HepG2 (cell line): ENCODE measurements around the gene ASH1L. TPM values are rescaled to one million over a fixed set of nuclear protein-coding genes. Genes with fewer than 3 reads are reported as not detected.

ENCODE experiments used
- ARID3A ChIP-seq: IDR thresholded peaks from 2 replicates; pipeline ENCODE4 v1.6.1; 2012; ENCODE audit warnings: low read depth, low read length, improper control_type of control experiment
- CHD4 ChIP-seq: fragments of 200-600 bp; sonication (generic); IDR thresholded peaks from 2 replicates; pipeline ENCODE4 v1.7.0; 2017; ENCODE audit warnings: mild to moderate bottlenecking, low read length, borderline replicate concordance
- ELF3 ChIP-seq: IDR thresholded peaks from 2 replicates; pipeline ENCODE4 v1.6.1; 2016; ENCODE audit warnings: missing genetic modification reagents, missing compliant biosample characterization
- ELK4 ChIP-seq: sonication (generic); formaldehyde crosslinking; IDR thresholded peaks from 2 replicates; pipeline ENCODE4 v1.9.0; 2021; ENCODE audit warnings: missing genetic modification reagents, borderline replicate concordance
- HES4 ChIP-seq: sonication (generic); formaldehyde crosslinking; IDR thresholded peaks from 2 replicates; pipeline ENCODE4 v1.9.0; 2021; ENCODE audit warnings: mild to moderate bottlenecking, missing genetic modification reagents, borderline replicate concordance
- HIC2 ChIP-seq: sonication (generic); formaldehyde crosslinking; IDR thresholded peaks from 2 replicates; pipeline ENCODE4 v1.9.0; 2022; ENCODE audit warnings: low read depth, missing genetic modification reagents
- HMG20B ChIP-seq: conservative IDR thresholded peaks from 2 replicates; pipeline ENCODE4 v1.6.1; 2016; ENCODE audit warnings: missing genetic modification reagents, missing compliant biosample characterization
- NCOR1 ChIP-seq: fragments of 200-600 bp; sonication (generic); IDR thresholded peaks from 2 replicates; pipeline ENCODE4 v1.7.0; 2017; ENCODE audit warnings: antibody characterized with exemption, low read length, borderline replicate concordance
- NFIC ChIP-seq: IDR thresholded peaks from 2 replicates; pipeline ENCODE4 v1.6.1; 2012; ENCODE audit warnings: mild to moderate bottlenecking, low read length, inconsistent platforms
- PAF1 ChIP-seq: IDR thresholded peaks from 2 replicates; pipeline ENCODE4 v1.6.1; 2016; ENCODE audit warnings: missing genetic modification reagents, missing compliant biosample characterization
- PRDM10 ChIP-seq: sonication (generic); formaldehyde crosslinking; IDR thresholded peaks from 2 replicates; pipeline ENCODE4 v1.4.0; 2020; ENCODE audit warnings: low read depth, missing genetic modification reagents
- RFXANK ChIP-seq: IDR thresholded peaks from 2 replicates; pipeline ENCODE4 v1.6.1; 2016
- SP2 ChIP-seq: sonication (generic); formaldehyde crosslinking; IDR thresholded peaks from 2 replicates; pipeline ENCODE4 v1.5.1; 2020; ENCODE audit warnings: mild to moderate bottlenecking, missing genetic modification reagents
- THAP9 ChIP-seq: sonication (generic); formaldehyde crosslinking; IDR thresholded peaks from 2 replicates; pipeline ENCODE4; 2020; ENCODE audit warnings: missing genetic modification reagents, mild to moderate bottlenecking, borderline replicate concordance
- ZNF180 ChIP-seq: sonication (generic); formaldehyde crosslinking; IDR thresholded peaks from 2 replicates; pipeline ENCODE4 v1.4.0; 2020; ENCODE audit warnings: low read depth, missing genetic modification reagents, borderline replicate concordance
- ZNF333 ChIP-seq: sonication (generic); formaldehyde crosslinking; IDR thresholded peaks from 2 replicates; pipeline ENCODE4 v1.4.0; 2020; ENCODE audit warnings: mild to moderate bottlenecking, missing genetic modification reagents, borderline replicate concordance
- ZNF563 ChIP-seq: sonication (generic); formaldehyde crosslinking; IDR thresholded peaks from 2 replicates; pipeline ENCODE4 v1.8.0; 2022; ENCODE audit warnings: mild to moderate bottlenecking, moderate library complexity, missing genetic modification reagents
- polyA plus RNA-seq, 8 experiments: library from polyadenylated mRNA; depleted of rRNA in 3 of 8; stranded (reverse) in 7 of 8; unstranded in 1 of 8; fragments of >200 nt; fragmentation: Illumina TruSeq in 4 of 8; extraction: Trizol in 4 of 8; gene quantifications; 2 replicates each; pipeline versions ENCODE4 v1.2.1 to v1.2.3, GENCODE V29; 2011 to 2016; ENCODE audit warnings: low read depth in 4 of 8, missing spikeins in 1 of 8, mixed read lengths in 1 of 8; ENCODE audit not compliant: insufficient read depth in 1 of 8
- total RNA-seq, 5 experiments: library from RNA; depleted of rRNA; stranded (reverse); fragments of >200 nt; fragmentation: Illumina TruSeq; extraction: Trizol; gene quantifications; 2 replicates each; pipeline ENCODE4 v1.2.3, GENCODE V29; 2016; ENCODE audit warnings: low read depth in 1 of 5

The ASH1L gene
- total and polyA plus RNA-seq, 2 of the 13 experiments (the other 11 are each of a cell fraction or from before 2014, with no cell fraction given): 10.2 to 15.3 TPM

- TF ChIP-seq ZNF333 (CRISPR knock-in tag) (no peak), HES4 (CRISPR knock-in tag) (no peak), ARID3A (no peak), PAF1 (no peak), HMG20B (CRISPR knock-in tag) (peak; percentile 54; the same call in 1 of the 2 replicates), SP2 (CRISPR knock-in tag) (no peak), RFXANK (no peak), THAP9 (CRISPR knock-in tag) (peak; percentile 71; the same call in 1 of the 2 replicates), PRDM10 (peak; percentile 71), ELK4 (CRISPR knock-in tag) (no peak), NCOR1 (peak; percentile 51; the same call in 1 of the 2 replicates), CHD4 (no peak), ELF3 (CRISPR knock-in tag) (peak; percentile 59), HIC2 (peak; percentile 86), ZNF563 (CRISPR knock-in tag) (peak; percentile 90), ZNF180 (CRISPR knock-in tag) (no peak), NFIC (peak; percentile 23; the same call in 1 of the 2 replicates)
Measured at GRCh38 chr1:155300553-155301329, 261.9 kb downstream of the ASH1L start (continued).
